Neural cell (in vitro differentiated cells): Measurements from ENCODE around the gene C5AR1. TPM values are rescaled to one million over a fixed set of nuclear protein-coding genes. Genes with fewer than 3 reads are reported as not detected.
"Not testable (repeated sequence)": the region's sequence is repeated elsewhere in the genome, so short reads cannot be mapped to it uniquely, and the experiment has no call there.

Source experiments
- H2AFZ ChIP-seq: fragments of 200-600, 300-800 bp; sonication (generic), shearing (Covaris generic); 2 replicates; pipeline ENCODE4 v1.6.0; 2014; ENCODE audit warnings: low read depth, mild to moderate bottlenecking, antibody characterized with exemption, low read length, moderate library complexity
- H3F3A ChIP-seq: fragments of 200-600 bp; shearing (Covaris generic); 2 replicates; pipeline ENCODE4 v1.6.1; 2016; ENCODE audit warnings: mild to moderate bottlenecking, moderate library complexity, mixed read lengths, antibody characterized with exemption, low read length; ENCODE audit not compliant: insufficient read depth, poor library complexity, severe bottlenecking
- H3K27ac ChIP-seq: fragments of 200-600, 300-800 bp; sonication (generic), shearing (Covaris generic); 2 replicates; pipeline ENCODE4 v1.5.1; 2014; ENCODE audit warnings: mild to moderate bottlenecking, low read length, moderate library complexity
- H3K27me3 ChIP-seq: fragments of 300-800, 200-600 bp; sonication (generic), shearing (Covaris generic); 2 replicates; pipeline ENCODE4 v1.6.0; 2014; ENCODE audit warnings: mild to moderate bottlenecking, low read depth, low read length, moderate library complexity; ENCODE audit not compliant: insufficient read depth
- H3K36me3 ChIP-seq: fragments of 300-800, 200-600 bp; sonication (generic), shearing (Covaris generic); 2 replicates; pipeline ENCODE4 v1.5.1; 2014; ENCODE audit warnings: mild to moderate bottlenecking, antibody characterized with exemption, low read length, moderate library complexity; ENCODE audit not compliant: insufficient read depth
- H3K4me2 ChIP-seq: fragments of 300-800, 200-600 bp; sonication (generic), shearing (Covaris generic); 2 replicates; pipeline ENCODE4 v1.6.0; 2014; ENCODE audit warnings: mild to moderate bottlenecking, low read length
- H3K4me3 ChIP-seq: fragments of 300-800, 200-600 bp; sonication (generic), shearing (Covaris generic); 2 replicates; pipeline ENCODE4 v1.5.1; 2014; ENCODE audit warnings: mild to moderate bottlenecking, low read length, moderate library complexity
- H3K79me2 ChIP-seq: fragments of 200-600 bp; shearing (Covaris generic); replicated peaks from 2 replicates; pipeline ENCODE4 v1.6.0; 2014; ENCODE audit warnings: mild to moderate bottlenecking, low read length, moderate library complexity; ENCODE audit not compliant: insufficient read depth
- H3K9ac ChIP-seq: fragments of 300-800, 200-600 bp; sonication (generic), shearing (Covaris generic); 2 replicates; pipeline ENCODE4 v1.6.1; 2016; ENCODE audit warnings: mild to moderate bottlenecking, low read length, mixed read lengths
- H3K9me2 ChIP-seq: fragments of 200-600 bp; shearing (Covaris generic); 2 replicates; pipeline ENCODE4 v1.6.1; 2016; ENCODE audit warnings: mild to moderate bottlenecking, low read length, mixed read lengths; ENCODE audit not compliant: insufficient read depth
- H3K9me3 ChIP-seq: fragments of 200-600, 300-800 bp; sonication (generic), shearing (Covaris generic); 2 replicates; pipeline ENCODE4 v1.6.1; 2016; ENCODE audit warnings: mild to moderate bottlenecking, mixed run types, low read length, moderate library complexity, mixed read lengths
- H4K20me1 ChIP-seq: fragments of 200-600 bp; shearing (Covaris generic); 2 replicates; pipeline ENCODE4 v1.6.1; 2016; ENCODE audit warnings: mild to moderate bottlenecking, mixed run types; ENCODE audit not compliant: insufficient read depth
- CTCF ChIP-seq: fragments of 450-650 bp; IDR thresholded peaks from 2 replicates; pipeline ENCODE4 v1.5.1; 2014; ENCODE audit warnings: antibody characterized with exemption, mild to moderate bottlenecking, moderate library complexity; ENCODE audit not compliant: poor library complexity, severe bottlenecking
- EP300 ChIP-seq: fragments of 450-650 bp; conservative IDR thresholded peaks from 2 replicates; pipeline ENCODE4 v1.6.1; 2014; ENCODE audit warnings: antibody characterized with exemption, mild to moderate bottlenecking, moderate library complexity; ENCODE audit not compliant: poor library complexity, severe bottlenecking
- EZH2 ChIP-seq: fragments of 200-600, 300-800 bp; shearing (Covaris generic), sonication (generic); IDR thresholded peaks from 2 replicates; pipeline ENCODE4 v1.6.1; 2014; ENCODE audit warnings: antibody characterized with exemption, low read length, borderline replicate concordance, mild to moderate bottlenecking; ENCODE audit not compliant: insufficient read depth, poor library complexity, severe bottlenecking
- MXI1 ChIP-seq: fragments of 450-650 bp; conservative IDR thresholded peaks from 2 replicates; pipeline ENCODE4 v1.6.1; 2014; ENCODE audit warnings: antibody characterized with exemption, mild to moderate bottlenecking; ENCODE audit not compliant: poor library complexity, severe bottlenecking
- POLR2AphosphoS5 ChIP-seq: IDR thresholded peaks from 2 replicates; pipeline ENCODE4 v1.6.1; 2012
- RAD21 ChIP-seq: fragments of 450-650 bp; conservative IDR thresholded peaks from 2 replicates; pipeline ENCODE4 v1.6.1; 2014; ENCODE audit warnings: antibody characterized with exemption, mild to moderate bottlenecking, moderate library complexity
- REST ChIP-seq: IDR thresholded peaks from 2 replicates; pipeline ENCODE4 v1.6.1; 2012; ENCODE audit warnings: borderline replicate concordance
- SMC3 ChIP-seq: fragments of 450-650 bp; conservative IDR thresholded peaks from 2 replicates; pipeline ENCODE4 v1.6.1; 2014; ENCODE audit warnings: antibody characterized with exemption, mild to moderate bottlenecking, moderate library complexity; ENCODE audit not compliant: poor library complexity
- TAF1 ChIP-seq: IDR thresholded peaks from 2 replicates; pipeline ENCODE4 v1.6.1; 2012; ENCODE audit warnings: low read depth
- polyA plus RNA-seq: library from polyadenylated mRNA; depleted of rRNA; stranded (reverse); fragments of >200 nt; gene quantifications from 2 replicates; pipeline ENCODE4 v1.2.3, GENCODE V29; 2014

The C5AR1 gene
- polyA plus RNA-seq, 1 donor from 2014 or later, result not detected

GRCh38 chr19:47276513-47276912 is 33.1 kb upstream of the C5AR1 start:
- H3K4me2 ChIP-seq, H3K79me2 ChIP-seq, H4K20me1 ChIP-seq, H3F3A ChIP-seq, H3K9me3 ChIP-seq, H3K9me2 ChIP-seq, H2AFZ ChIP-seq, H3K36me3 ChIP-seq, H3K27ac ChIP-seq, H3K27me3 ChIP-seq: not testable (repeated sequence)
- Histone ChIP-seq H3K9ac (peak overlapping the region; percentile 76), H3K4me3 (peak overlapping the region; percentile 77)

GRCh38 chr19:47280183-47280797 is 29.4 kb upstream of the C5AR1 start:
- Histone ChIP-seq H3K27me3 (no peaks in the 10 kb centered on the region), H3K27ac (no peak overlapping the region), H3K4me3 (no peak overlapping the region), H3K9me3 (no peaks in the 10 kb centered on the region), H3K9me2 (no peaks in the 10 kb centered on the region), H2AFZ (no peak overlapping the region), H4K20me1 (no peaks in the 10 kb centered on the region), H3K4me2 (no peak overlapping the region), H3K9ac (no peak overlapping the region), H3F3A (no peaks in the 10 kb centered on the region), H3K36me3 (no peaks in the 10 kb centered on the region), H3K79me2 (no peaks in the 10 kb centered on the region)
- no peak for TF ChIP-seq POLR2AphosphoS5
- no peak for TF ChIP-seq REST
- no peak for TF ChIP-seq MXI1
- no peak for TF ChIP-seq SMC3
- no peak for TF ChIP-seq EP300
- no peak for TF ChIP-seq RAD21
- peak; percentile 16 for TF ChIP-seq CTCF

GRCh38 chr19:47283405-47284059 is 26.1 kb upstream of the C5AR1 start:
- no peaks in the 10 kb centered on the region for H3K79me2 ChIP-seq
- H4K20me1 ChIP-seq, result no peaks in the 10 kb centered on the region
- H3K4me3 ChIP-seq, result no peak overlapping the region
- no peak overlapping the region for H2AFZ ChIP-seq
- H3K9me3 ChIP-seq, result no peaks in the 10 kb centered on the region
- H3K27ac ChIP-seq, result no peak overlapping the region
- H3K4me2 ChIP-seq, result no peak overlapping the region
- H3K27me3 ChIP-seq, result no peaks in the 10 kb centered on the region
- no peaks in the 10 kb centered on the region for H3K36me3 ChIP-seq
- no peak overlapping the region for H3K9ac ChIP-seq
- no peaks in the 10 kb centered on the region for H3K9me2 ChIP-seq
- no peaks in the 10 kb centered on the region for H3F3A ChIP-seq
- TF ChIP-seq EP300 (no peak), EZH2 (no peak), TAF1 (no peak), SMC3 (no peak), CTCF (no peak), REST (no peak), RAD21 (no peak), MXI1 (no peak), POLR2AphosphoS5 (no peak)
